Esophagus muscularis mucosa (tissue), 4 donors: ENCODE data around the gene HS3ST5. TPM values are rescaled to one million over a fixed set of nuclear protein-coding genes. Genes with fewer than 3 reads are reported as not detected.

ENCODE experiments used
- DNase-seq: peaks from one replicate; pipeline ENCODE4 v3.0.0-alpha.2; 2017; ENCODE audit errors: extremely low spot score
- H3K27ac ChIP-seq, 4 donors: fragments of 200-600 bp; sonication (generic); replicated peaks in 1 of 4; 1 replicate in 3 of 4; 2 replicates in 1 of 4; pipeline ENCODE4 v1.5.1; 2016 to 2019; ENCODE audit warnings: mild to moderate bottlenecking in 1 of 4
- H3K27me3 ChIP-seq, 4 donors: fragments of 200-600 bp; sonication (generic); one replicate each; pipeline versions ENCODE4 v1.5.1 to v1.6.0; 2016 to 2019
- H3K36me3 ChIP-seq, 4 donors: fragments of 200-600 bp; sonication (generic); one replicate each; pipeline ENCODE4 v1.5.1; 2016 to 2019
- H3K4me1 ChIP-seq, 4 donors: fragments of 200-600 bp; sonication (generic); one replicate each; pipeline ENCODE4 v1.5.1; 2016 to 2019
- H3K4me3 ChIP-seq, 4 donors: fragments of 200-600 bp; sonication (generic); 1 replicate in 2 of 4; 2 replicates in 2 of 4; pipeline ENCODE4 v1.5.1; 2016 to 2019; ENCODE audit warnings: mild to moderate bottlenecking in 4 of 4, moderate library complexity in 1 of 4
- H3K9me3 ChIP-seq, 4 donors: fragments of 200-600 bp; sonication (generic); 1 replicate in 3 of 4; 2 replicates in 1 of 4; pipeline ENCODE4 v1.5.1; 2016 to 2019
- EP300 ChIP-seq: sonication (generic); formaldehyde crosslinking; IDR thresholded peaks from one replicate; pipeline ENCODE4 v1.6.1; 2017; ENCODE audit warnings: antibody characterized with exemption
- POLR2A ChIP-seq: fragments of 450-650 bp; IDR thresholded peaks from one replicate; pipeline ENCODE4 v1.6.1; 2017; ENCODE audit warnings: antibody characterized with exemption, moderate library complexity, mild to moderate bottlenecking, low read depth
- POLR2AphosphoS5 ChIP-seq, 2 donors: sonication (generic); formaldehyde crosslinking; IDR thresholded peaks; one replicate each; pipeline ENCODE4 v1.6.1; 2017; ENCODE audit warnings: antibody characterized with exemption in 2 of 2
- WGBS: methylation state at CpG from one replicate; pipeline ENCODE4 v1.1.5; 2018; 5-methylcytosine and 5-hydroxymethylcytosine counted together
- intact Hi-C: fragments of 100-400 bp; cut with DNase I; formaldehyde crosslinking; loops from one replicate; pipeline ENCODE4 v1.15.1; 2023
- total RNA-seq, 4 donors: library from RNA; depleted of rRNA; stranded (reverse); fragments of >200 nt; gene quantifications; one replicate each; pipeline versions ENCODE4 v1.1.0 to v1.2.1, GENCODE V29; 2016
- TF ChIP-seq, protein P1 (sequence below), 3 experiments: fragments of 200-600 bp in 2 of 3; fragments of 450-650 bp in 1 of 3; sonication (generic) in 2 of 3; IDR thresholded peaks; one replicate each; pipeline ENCODE4 v1.5.1; 2017 to 2019; ENCODE audit warnings: antibody characterized with exemption in 3 of 3, mild to moderate bottlenecking in 2 of 3, moderate library complexity in 1 of 3

The HS3ST5 gene
- total RNA-seq, 4 donors from 2014 or later = 0.13 to 0.33 TPM; not detected in 2

DNA sequence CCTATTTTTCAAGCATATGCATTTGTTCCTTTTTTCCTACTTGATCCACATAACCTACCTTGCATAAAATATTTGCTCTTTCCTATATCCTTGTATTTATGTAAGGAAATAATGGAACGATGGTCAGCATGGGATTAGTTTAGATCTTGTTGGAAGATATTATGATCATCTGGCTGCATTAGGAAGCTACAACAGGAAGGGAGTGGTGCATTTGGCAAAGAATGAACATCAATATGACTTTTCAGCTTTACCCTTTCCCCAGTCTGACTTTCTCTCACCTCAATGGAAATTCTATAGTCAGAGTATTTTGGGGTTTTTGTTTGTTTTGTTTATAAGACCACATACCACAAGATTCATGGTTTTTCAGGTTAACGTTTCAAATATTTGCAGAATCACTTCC is 66.0 kb downstream of the HS3ST5 start:
- H3K27ac ChIP-seq = no peak overlapping the region
- H3K4me3 ChIP-seq = no peak overlapping the region
- no peaks in the 10 kb centered on the region for H3K4me1 ChIP-seq
- no peak for TF ChIP-seq POLR2A
- TF ChIP-seq, protein P1, sequence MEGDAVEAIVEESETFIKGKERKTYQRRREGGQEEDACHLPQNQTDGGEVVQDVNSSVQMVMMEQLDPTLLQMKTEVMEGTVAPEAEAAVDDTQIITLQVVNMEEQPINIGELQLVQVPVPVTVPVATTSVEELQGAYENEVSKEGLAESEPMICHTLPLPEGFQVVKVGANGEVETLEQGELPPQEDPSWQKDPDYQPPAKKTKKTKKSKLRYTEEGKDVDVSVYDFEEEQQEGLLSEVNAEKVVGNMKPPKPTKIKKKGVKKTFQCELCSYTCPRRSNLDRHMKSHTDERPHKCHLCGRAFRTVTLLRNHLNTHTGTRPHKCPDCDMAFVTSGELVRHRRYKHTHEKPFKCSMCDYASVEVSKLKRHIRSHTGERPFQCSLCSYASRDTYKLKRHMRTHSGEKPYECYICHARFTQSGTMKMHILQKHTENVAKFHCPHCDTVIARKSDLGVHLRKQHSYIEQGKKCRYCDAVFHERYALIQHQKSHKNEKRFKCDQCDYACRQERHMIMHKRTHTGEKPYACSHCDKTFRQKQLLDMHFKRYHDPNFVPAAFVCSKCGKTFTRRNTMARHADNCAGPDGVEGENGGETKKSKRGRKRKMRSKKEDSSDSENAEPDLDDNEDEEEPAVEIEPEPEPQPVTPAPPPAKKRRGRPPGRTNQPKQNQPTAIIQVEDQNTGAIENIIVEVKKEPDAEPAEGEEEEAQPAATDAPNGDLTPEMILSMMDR (IDR thresholded peaks at IDR 0.05) = no peak
- TF ChIP-seq POLR2AphosphoS5 (IDR thresholded peaks at IDR 0.05) = no peak
- TF ChIP-seq EP300 = no peak
- intact Hi-C loops = no loop called here
- no peak for DNase-seq
- 54% methylated on average over 2 of the region's 2 CpGs for WGBS
- no peaks in the 10 kb centered on the region for H3K9me3 ChIP-seq
- H3K36me3 ChIP-seq = no peaks in the 10 kb centered on the region
- H3K27me3 ChIP-seq = no peaks in the 10 kb centered on the region

DNA sequence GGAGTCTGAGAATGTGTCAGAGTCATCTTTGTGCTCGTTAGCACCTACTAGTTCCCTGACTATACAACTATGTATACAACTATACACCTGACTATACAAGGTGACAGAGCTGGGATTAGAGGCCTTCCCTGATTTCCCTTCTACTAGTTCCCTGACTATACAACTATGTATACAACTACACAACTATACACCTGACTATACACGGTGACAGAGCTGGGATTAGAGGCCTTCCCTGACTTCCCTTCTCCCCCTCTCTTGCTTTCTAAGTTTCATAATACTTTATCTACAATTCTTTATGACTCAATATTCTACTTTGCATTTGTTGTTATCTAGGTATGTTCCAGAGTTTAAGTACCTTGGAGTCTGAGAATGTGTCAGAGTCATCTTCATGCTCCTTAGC is 68.0 kb downstream of the HS3ST5 start:
- H3K4me3 ChIP-seq = no peak overlapping the region
- no peaks in the 10 kb centered on the region for H3K27me3 ChIP-seq
- intact Hi-C loops = no loop called here
- no peak for DNase-seq
- no peaks in the 10 kb centered on the region for H3K4me1 ChIP-seq
- 87% methylated on average over 2 of the region's 2 CpGs for WGBS
- no peaks in the 10 kb centered on the region for H3K36me3 ChIP-seq
- H3K9me3 ChIP-seq = no peaks in the 10 kb centered on the region
- TF ChIP-seq EP300 (no peak), POLR2A (no peak), POLR2AphosphoS5 (IDR thresholded peaks at IDR 0.05) (no peak)
- TF ChIP-seq, protein P1 (IDR thresholded peaks at IDR 0.05) = no peak
- no peak overlapping the region for H3K27ac ChIP-seq

DNA sequence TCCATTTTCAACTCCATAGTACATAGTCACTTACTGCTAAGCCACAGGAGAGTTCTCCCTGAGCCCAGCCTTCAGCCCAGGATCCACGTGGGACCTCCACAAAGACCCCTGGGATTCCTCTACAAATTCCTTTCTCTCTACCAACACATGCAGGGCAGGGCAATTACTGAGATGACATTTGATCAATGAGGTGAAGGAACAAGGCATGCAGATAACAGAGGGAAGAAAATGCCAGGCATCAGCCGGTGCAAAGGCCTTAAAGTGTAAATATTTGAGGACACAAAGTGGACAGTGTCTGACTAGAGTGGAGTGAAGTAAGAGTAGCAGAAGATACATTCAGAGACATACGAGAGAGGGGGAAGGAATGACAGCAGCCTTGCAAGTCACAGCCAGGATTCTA is 70.2 kb downstream of the HS3ST5 start:
- Histone ChIP-seq H3K36me3 (no peaks in the 10 kb centered on the region), H3K9me3 (no peaks in the 10 kb centered on the region), H3K27ac (no peak overlapping the region), H3K27me3 (no peaks in the 10 kb centered on the region), H3K4me1 (no peaks in the 10 kb centered on the region), H3K4me3 (no peak overlapping the region)
- DNase-seq = no peak
- TF ChIP-seq POLR2A (no peak), EP300 (no peak), POLR2AphosphoS5 (IDR thresholded peaks at IDR 0.05) (no peak)
- TF ChIP-seq, protein P1 (IDR thresholded peaks at IDR 0.05) = no peak
- WGBS = 45% methylated on average over 3 of the region's 3 CpGs
- intact Hi-C loops = no loop called here

DNA sequence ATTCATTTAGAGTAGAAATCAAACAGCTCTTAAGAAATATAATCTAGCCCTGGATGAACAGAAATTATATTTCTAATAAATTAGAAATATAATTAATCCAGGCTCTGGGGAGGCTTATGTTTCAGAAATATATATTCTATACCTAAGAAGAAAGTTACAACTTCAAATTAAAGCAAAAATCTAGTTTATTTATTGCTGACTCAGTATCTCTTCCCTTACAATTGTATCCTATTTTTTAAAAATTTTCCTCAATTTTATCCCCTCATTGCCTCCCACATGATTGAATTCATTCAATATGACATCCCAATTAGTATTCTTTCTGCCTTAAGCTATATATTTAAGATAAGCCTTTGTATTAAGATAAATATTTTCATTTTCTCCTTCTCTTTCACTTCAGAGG is 71.4 kb downstream of the HS3ST5 start:
- no peaks in the 10 kb centered on the region for H3K36me3 ChIP-seq
- TF ChIP-seq POLR2A = no peak
- TF ChIP-seq POLR2AphosphoS5 (IDR thresholded peaks at IDR 0.05) = no peak
- TF ChIP-seq, protein P1 (IDR thresholded peaks at IDR 0.05) = no peak
- no peak overlapping the region for H3K4me3 ChIP-seq
- intact Hi-C loops = no loop called here
- DNase-seq = no peak
- no peaks in the 10 kb centered on the region for H3K9me3 ChIP-seq
- H3K27ac ChIP-seq = no peak overlapping the region
- no peaks in the 10 kb centered on the region for H3K4me1 ChIP-seq
- no peaks in the 10 kb centered on the region for H3K27me3 ChIP-seq

DNA sequence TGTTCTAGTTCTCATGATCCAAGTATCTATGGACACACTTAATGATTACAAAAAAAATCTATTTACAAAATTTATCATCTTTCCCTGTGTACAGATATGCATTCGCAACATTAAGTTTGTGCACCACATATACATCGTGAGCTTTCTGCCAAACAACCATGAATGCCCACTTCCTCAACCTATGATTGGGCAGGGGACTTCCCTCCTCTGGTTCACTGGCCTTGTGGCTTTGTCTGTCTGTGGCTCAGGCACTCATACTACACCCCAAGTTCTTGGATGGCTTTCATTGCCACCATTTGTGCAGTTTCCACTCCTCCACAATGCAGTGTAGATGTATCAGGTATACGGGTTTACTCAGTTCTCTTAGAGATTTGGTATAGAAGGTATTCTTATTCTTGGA is 74.9 kb downstream of the HS3ST5 start:
- TF ChIP-seq POLR2AphosphoS5 (IDR thresholded peaks at IDR 0.05) (no peak), POLR2A (no peak), EP300 (no peak)
- TF ChIP-seq, protein P1 (IDR thresholded peaks at IDR 0.05) = no peak
- intact Hi-C loops = no loop called here
- no peaks in the 10 kb centered on the region for H3K4me1 ChIP-seq

More for the DNA sequence above, 74.9 kb downstream of the HS3ST5 start:
- Histone ChIP-seq H3K9me3 (no peaks in the 10 kb centered on the region), H3K36me3 (no peaks in the 10 kb centered on the region), H3K4me3 (no peak overlapping the region), H3K27ac (no peak overlapping the region), H3K27me3 (no peaks in the 10 kb centered on the region)
- DNase-seq = no peak
- 91% methylated on average over 3 of the region's 3 CpGs for WGBS
